SH-SY5Y (cell line): ENCODE results near the gene DLEC1.

Experiments used
- GATA2 ChIP-seq: IDR thresholded peaks from 2 replicates; pipeline ENCODE4 v1.6.1; 2011; ENCODE audit warnings: mild to moderate bottlenecking, low read depth, low read length
- GATA3 ChIP-seq: IDR thresholded peaks from 2 replicates; pipeline ENCODE4 v1.6.1; 2011; ENCODE audit warnings: low read depth, mild to moderate bottlenecking, low read length, moderate library complexity

DNA sequence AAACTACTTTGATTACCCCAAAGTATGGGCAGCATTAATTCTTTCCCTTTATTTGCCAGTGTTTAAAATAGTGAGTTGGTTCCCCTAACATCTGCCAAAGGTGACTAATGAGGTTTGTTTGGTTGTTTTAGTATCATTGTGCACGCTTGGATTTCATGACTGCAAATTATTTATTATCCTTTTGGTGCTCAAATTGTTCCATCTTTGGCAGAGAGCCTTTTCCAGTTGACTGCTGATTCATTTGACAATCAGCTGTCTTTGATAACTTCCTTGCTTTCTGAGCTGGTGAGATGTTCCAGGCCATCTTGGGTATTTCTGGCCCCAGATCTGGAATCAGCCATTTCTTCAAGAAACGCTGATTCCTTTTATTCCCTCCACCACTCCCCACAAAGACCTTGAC, 8.9 kb downstream of the DLEC1 start:
- no peak for TF ChIP-seq GATA2
- TF ChIP-seq GATA3: no peak
